Neural progenitor cell (in vitro differentiated cells): ENCODE results near the gene KATNIP.

Source experiments
- CTCF ChIP-seq: fragments of 200-600 bp; sonication (generic); IDR thresholded peaks from 2 replicates; pipeline ENCODE4 v1.5.1; 2017; ENCODE audit warnings: antibody characterized with exemption, mild to moderate bottlenecking
- EZH2 ChIP-seq: fragments of 200-600 bp; sonication (generic); IDR thresholded peaks from 2 replicates; pipeline ENCODE4 v1.6.1; 2017; ENCODE audit warnings: antibody characterized with exemption, mild to moderate bottlenecking, moderate library complexity

GRCh38 chr16:27544671-27545070, 5.3 kb upstream of the KATNIP start:
- TF ChIP-seq CTCF (no peak), EZH2 (no peak)
